H9 (cell line): ENCODE data around the gene ARVCF. TPM values are rescaled to one million over a fixed set of nuclear protein-coding genes. Genes with fewer than 3 reads are reported as not detected.

Experiments
- DNase-seq: peaks from one replicate; pipeline ENCODE4 v3.0.0-alpha.2; 2017
- H2AFZ ChIP-seq: one replicate; pipeline ENCODE4 v1.6.1; 2013; ENCODE audit warnings: mild to moderate bottlenecking, low read length, control low read depth, moderate library complexity
- H2AK5ac ChIP-seq: 2 replicates; pipeline ENCODE4 v1.6.1; 2013; ENCODE audit warnings: low read length, control low read depth, mixed read lengths; ENCODE audit not compliant: insufficient read length
- H2BK120ac ChIP-seq: one replicate; pipeline ENCODE4 v1.6.1; 2013; ENCODE audit warnings: low read depth, mild to moderate bottlenecking, low read length, control low read depth, inconsistent platforms; ENCODE audit not compliant: poor library complexity, severe bottlenecking
- H2BK12ac ChIP-seq: 2 replicates; pipeline ENCODE4 v1.6.1; 2013; ENCODE audit warnings: low read length, control low read depth, mixed read lengths, low read depth; ENCODE audit not compliant: insufficient read length
- H2BK15ac ChIP-seq: 2 replicates; pipeline ENCODE4 v1.6.1; 2013; ENCODE audit warnings: low read depth, low read length, control low read depth
- H2BK20ac ChIP-seq: one replicate; pipeline ENCODE4 v1.6.1; 2013; ENCODE audit warnings: low read depth, mild to moderate bottlenecking, low read length, control low read depth, inconsistent platforms; ENCODE audit not compliant: poor library complexity, severe bottlenecking
- H2BK5ac ChIP-seq: 2 replicates; pipeline ENCODE4 v1.6.1; 2013; ENCODE audit warnings: low read length, control low read depth, mixed read lengths; ENCODE audit not compliant: insufficient read length
- H3K14ac ChIP-seq: 2 replicates; pipeline ENCODE4 v1.6.1; 2013; ENCODE audit warnings: low read length, control low read depth; ENCODE audit not compliant: insufficient read depth
- H3K18ac ChIP-seq: 2 replicates; pipeline ENCODE4 v1.6.1; 2013; ENCODE audit warnings: low read depth, mild to moderate bottlenecking, mixed read lengths, low read length, control low read depth; ENCODE audit not compliant: insufficient read length
- H3K23ac ChIP-seq: 2 replicates; pipeline ENCODE4 v1.6.1; 2013; ENCODE audit warnings: low read length, control low read depth, mixed read lengths, low read depth; ENCODE audit not compliant: insufficient read length
- H3K23me2 ChIP-seq: 2 replicates; pipeline ENCODE4 v1.6.1; 2013; ENCODE audit warnings: low read depth, mild to moderate bottlenecking, mixed read lengths, low read length, control low read depth; ENCODE audit not compliant: insufficient read length, poor library complexity, severe bottlenecking
- H3K27ac ChIP-seq: 2 replicates; pipeline ENCODE4 v1.5.1; 2013; ENCODE audit warnings: low read length, control low read depth, mixed read lengths, low read depth; ENCODE audit not compliant: insufficient read length
- H3K27me3 ChIP-seq: 2 replicates; pipeline ENCODE4 v1.6.1; 2013; ENCODE audit warnings: low read length, control low read depth, inconsistent platforms; ENCODE audit not compliant: insufficient read depth
- H3K4ac ChIP-seq: 2 replicates; pipeline ENCODE4 v1.6.1; 2013; ENCODE audit warnings: low read depth, mild to moderate bottlenecking, control low read depth, inconsistent platforms, low read length, moderate library complexity
- H3K4me1 ChIP-seq: 2 replicates; pipeline ENCODE4 v1.6.1; 2013; ENCODE audit warnings: low read length, control low read depth, inconsistent platforms; ENCODE audit not compliant: insufficient read depth
- H3K4me2 ChIP-seq: 2 replicates; pipeline ENCODE4 v1.6.1; 2013; ENCODE audit warnings: low read length, control low read depth, mixed read lengths; ENCODE audit not compliant: insufficient read length, insufficient read depth
- H3K56ac ChIP-seq: 2 replicates; pipeline ENCODE4 v1.6.1; 2013; ENCODE audit warnings: low read depth, mild to moderate bottlenecking, mixed read lengths, low read length, control low read depth; ENCODE audit not compliant: insufficient read length
- H3K79me1 ChIP-seq: 2 replicates; pipeline ENCODE4 v1.6.1; 2013; ENCODE audit warnings: low read depth, mild to moderate bottlenecking, moderate library complexity, low read length, control low read depth, inconsistent platforms; ENCODE audit not compliant: insufficient read depth, poor library complexity, severe bottlenecking
- H3K79me2 ChIP-seq: 2 replicates; pipeline ENCODE4 v1.6.1; 2013; ENCODE audit warnings: low read length, control low read depth, inconsistent platforms; ENCODE audit not compliant: insufficient read depth
- H3K9ac ChIP-seq: 2 replicates; pipeline ENCODE4 v1.6.1; 2013; ENCODE audit warnings: low read length, control low read depth, mixed read lengths; ENCODE audit not compliant: insufficient read length; ENCODE audit errors: extremely low read depth
- H3K9me3 ChIP-seq: one replicate; pipeline ENCODE4 v1.6.1; 2013; ENCODE audit warnings: low read depth, low read length, inconsistent platforms; ENCODE audit not compliant: control insufficient read depth
- H3T11ph ChIP-seq: one replicate; pipeline ENCODE4 v1.6.1; 2013; ENCODE audit warnings: mild to moderate bottlenecking, low read length, control low read depth, inconsistent platforms
- H4K20me1 ChIP-seq: one replicate; pipeline ENCODE4 v1.6.1; 2013; ENCODE audit not compliant: control insufficient read depth, insufficient read length, insufficient read depth
- H4K5ac ChIP-seq: 2 replicates; pipeline ENCODE4 v1.6.1; 2013; ENCODE audit warnings: low read depth, mild to moderate bottlenecking, mixed read lengths, low read length, control low read depth; ENCODE audit not compliant: insufficient read length
- H4K8ac ChIP-seq: replicated peaks from 2 replicates; pipeline ENCODE4 v1.6.1; 2013; ENCODE audit warnings: low read length, control low read depth, mixed read lengths, low read depth; ENCODE audit not compliant: insufficient read length
- H4K91ac ChIP-seq: 2 replicates; pipeline ENCODE4 v1.6.1; 2013; ENCODE audit warnings: low read depth, mild to moderate bottlenecking, moderate library complexity, mixed read lengths, low read length, control low read depth; ENCODE audit not compliant: insufficient read length
- H3K27ac Mint-ChIP-seq, 3 experiments: 2 replicates in 2 of 3; 3 replicates in 1 of 3; pipeline ENCODE4 v1.8.0; 2020 to 2021; ENCODE audit warnings: mixed read lengths in 3 of 3, mild to moderate bottlenecking in 1 of 3, moderate library complexity in 1 of 3
- H3K27me3 Mint-ChIP-seq: 2 replicates; pipeline ENCODE4 v1.8.0; 2021; ENCODE audit warnings: low read depth, mild to moderate bottlenecking, moderate library complexity, mixed read lengths
- H3K36me3 Mint-ChIP-seq, 3 experiments: 2 replicates in 2 of 3; 3 replicates in 1 of 3; pipeline ENCODE4 v1.8.0; 2020 to 2021; ENCODE audit warnings: low read depth in 3 of 3, mixed read lengths in 3 of 3; ENCODE audit not compliant: insufficient read depth in 1 of 3
- H3K4me1 Mint-ChIP-seq, 2 experiments: 2 replicates each; pipeline ENCODE4 v1.8.0; 2020; ENCODE audit warnings: mixed read lengths in 2 of 2
- H3K4me3 Mint-ChIP-seq, 2 experiments: 2 replicates in 1 of 2; 3 replicates in 1 of 2; pipeline ENCODE4 v1.8.0; 2020 to 2021; ENCODE audit warnings: mild to moderate bottlenecking in 2 of 2, mixed read lengths in 2 of 2, moderate library complexity in 1 of 2
- H3K9me3 Mint-ChIP-seq, 2 experiments: 2 replicates in 1 of 2; 3 replicates in 1 of 2; pipeline ENCODE4 v1.8.0; 2020; ENCODE audit warnings: mild to moderate bottlenecking in 2 of 2, mixed read lengths in 2 of 2, moderate library complexity in 1 of 2
- WGBS: extraction: QIAGEN DNeasy Blood & Tissue Kit; methylation state at CpG from one replicate; pipeline ENCODE4 v1.1.7; 2013; ENCODE audit warnings: missing lambda C conversion rate, low lambda C conversion rate, mixed read lengths; ENCODE audit not compliant: insufficient read length; ENCODE audit errors: extremely low coverage; 5-methylcytosine and 5-hydroxymethylcytosine counted together
- total RNA-seq: library from RNA; stranded (reverse); gene quantifications from 2 replicates; pipeline ENCODE4 v1.2.1, GENCODE V29; 2021
- TF ChIP-seq, protein P1 (sequence below): fragments of 200-600 bp; sonication (generic); conservative IDR thresholded peaks from 3 replicates; pipeline ENCODE4 v1.8.0; 2021; ENCODE audit warnings: antibody characterized with exemption, mild to moderate bottlenecking

ARVCF gene
- total RNA-seq, 1 experiment from 2014 or later = 40.7 TPM

DNA sequence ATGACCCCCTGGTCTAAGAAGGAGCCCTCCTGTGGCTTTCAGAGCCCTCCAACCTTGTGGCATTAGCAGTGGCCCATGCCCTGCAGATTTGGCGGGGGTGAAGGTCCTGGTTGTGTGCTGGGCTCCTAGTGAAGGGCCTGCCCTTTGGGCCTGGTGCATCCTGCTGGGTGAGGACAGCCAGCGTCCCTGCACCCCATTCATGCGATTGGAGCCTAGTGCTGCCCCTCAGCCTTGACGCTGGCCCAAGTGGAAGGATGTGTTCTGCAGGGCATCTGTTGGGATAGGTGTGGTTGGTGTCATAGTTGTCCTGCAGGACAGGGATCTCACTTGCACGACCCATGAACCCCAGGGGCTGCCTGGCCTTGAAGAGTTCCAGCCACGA, 35.3 kb upstream of the ARVCF start:
- no peak overlapping the region for H3K4me2 ChIP-seq
- Mint-ChIP-seq H3K27ac (no peak overlapping the region), H3K4me3 (no peak overlapping the region), H3K4me1 (no peaks in the 10 kb centered on the region), H3K27me3 (no peaks in the 10 kb centered on the region), H3K36me3 (peaks cover 13 to 27% (median 14%) of the 10 kb centered on the region in 3 experiments), H3K9me3 (peaks cover 5 to 13% of the 10 kb centered on the region in 2 experiments; a peak in 3 of 5 replicates)
- H4K5ac ChIP-seq = no peak overlapping the region
- no peaks in the 10 kb centered on the region for H3K23me2 ChIP-seq
- no peak overlapping the region for H3K27ac ChIP-seq
- no peak overlapping the region for H3T11ph ChIP-seq
- no peaks in the 10 kb centered on the region for H3K4me1 ChIP-seq
- H3K79me2 ChIP-seq = no peaks in the 10 kb centered on the region
- no peak overlapping the region for H2BK20ac ChIP-seq
- no peaks in the 10 kb centered on the region for H3K27me3 ChIP-seq
- no peak overlapping the region for H2BK12ac ChIP-seq
- no CpG with 5 or more reads among the region's 6 CpGs for WGBS
- TF ChIP-seq, protein P1, sequence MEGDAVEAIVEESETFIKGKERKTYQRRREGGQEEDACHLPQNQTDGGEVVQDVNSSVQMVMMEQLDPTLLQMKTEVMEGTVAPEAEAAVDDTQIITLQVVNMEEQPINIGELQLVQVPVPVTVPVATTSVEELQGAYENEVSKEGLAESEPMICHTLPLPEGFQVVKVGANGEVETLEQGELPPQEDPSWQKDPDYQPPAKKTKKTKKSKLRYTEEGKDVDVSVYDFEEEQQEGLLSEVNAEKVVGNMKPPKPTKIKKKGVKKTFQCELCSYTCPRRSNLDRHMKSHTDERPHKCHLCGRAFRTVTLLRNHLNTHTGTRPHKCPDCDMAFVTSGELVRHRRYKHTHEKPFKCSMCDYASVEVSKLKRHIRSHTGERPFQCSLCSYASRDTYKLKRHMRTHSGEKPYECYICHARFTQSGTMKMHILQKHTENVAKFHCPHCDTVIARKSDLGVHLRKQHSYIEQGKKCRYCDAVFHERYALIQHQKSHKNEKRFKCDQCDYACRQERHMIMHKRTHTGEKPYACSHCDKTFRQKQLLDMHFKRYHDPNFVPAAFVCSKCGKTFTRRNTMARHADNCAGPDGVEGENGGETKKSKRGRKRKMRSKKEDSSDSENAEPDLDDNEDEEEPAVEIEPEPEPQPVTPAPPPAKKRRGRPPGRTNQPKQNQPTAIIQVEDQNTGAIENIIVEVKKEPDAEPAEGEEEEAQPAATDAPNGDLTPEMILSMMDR = no peak
- H3K23ac ChIP-seq = no peak overlapping the region
- DNase-seq = no peak
- H4K8ac ChIP-seq = no peak overlapping the region
- no peak overlapping the region for H4K91ac ChIP-seq
- no peaks in the 10 kb centered on the region for H3K79me1 ChIP-seq
- H3K56ac ChIP-seq = no peak overlapping the region
- no peak overlapping the region; the same call in 1 of the 2 replicates for H3K14ac ChIP-seq
- H2BK15ac ChIP-seq = no peak overlapping the region
- H3K9me3 ChIP-seq = no peaks in the 10 kb centered on the region
- no peaks in the 10 kb centered on the region for H4K20me1 ChIP-seq
- no peak overlapping the region for H2AK5ac ChIP-seq
- no peak overlapping the region for H2BK5ac ChIP-seq
- no peak overlapping the region for H3K9ac ChIP-seq
- H2AFZ ChIP-seq = no peak overlapping the region
- H2BK120ac ChIP-seq = no peak overlapping the region
- H3K18ac ChIP-seq = no peak overlapping the region
- H3K4ac ChIP-seq = no peak overlapping the region
